ENCODE measurements around the gene RACGAP1.
"Not testable (repeated sequence)": the region's sequence is repeated elsewhere in the genome, so short reads cannot be mapped to it uniquely, and the experiment has no call there.

The RACGAP1 gene

GRCh38 chr12:49990273-49990672 is 35.0 kb downstream of the RACGAP1 start:
- Histone ChIP-seq H3K9ac (ENCODE audit: low read length) (no peak overlapping the region), H2AFZ (ENCODE audit: insufficient read depth, low read length, poor library complexity) (no peak overlapping the region), H3K79me2 (ENCODE audit: control insufficient read depth, insufficient read depth, low read length, poor library complexity) (no peaks in the 10 kb centered on the region), H3K9me3 (ENCODE audit: insufficient read depth, low read depth, low read length) (no peaks in the 10 kb centered on the region), H3K36me3 (ENCODE audit: control insufficient read depth in 1 of 2, insufficient read depth in 2 of 2, low read length in 2 of 2) (peaks cover 11 to 33% of the 10 kb centered on the region in 2 experiments), H3K27me3 (ENCODE audit: insufficient read depth, low read length) (no peaks in the 10 kb centered on the region), H4K8ac (ENCODE audit: low read depth, low read length) (no peak overlapping the region), H3K18ac (ENCODE audit: low read length) (no peak overlapping the region), H4K91ac (ENCODE audit: low read depth, low read length) (no peak overlapping the region), H3K4ac (ENCODE audit: low read depth, low read length) (no peak overlapping the region), H2BK120ac (ENCODE audit: insufficient read depth, low read length, poor library complexity) (no peak overlapping the region), H3K79me1 (ENCODE audit: low read length) (no peaks in the 10 kb centered on the region), H3K23ac (ENCODE audit: low read length) (no peak overlapping the region), H2AK5ac (ENCODE audit: low read length) (no peak overlapping the region), H3K4me2 (ENCODE audit: low read length) (no peak overlapping the region), H3K14ac (ENCODE audit: low read length) (no peak overlapping the region), H3K4me1 (ENCODE audit: control insufficient read depth in 1 of 2, insufficient read depth in 2 of 2, low read length in 2 of 2) (no peaks in the 10 kb centered on the region), H2BK5ac (ENCODE audit: low read depth, low read length, poor library complexity) (no peak overlapping the region), H4K12ac (ENCODE audit: low read depth, low read length) (no peak overlapping the region), H3K27ac (ENCODE audit: low read depth, low read length) (no peak overlapping the region), H3K4me3 (ENCODE audit: low read depth, low read length) (no peak overlapping the region), H2BK12ac (ENCODE audit: low read length) (no peak overlapping the region)
- no CpG with 5 or more reads among the region's 4 CpGs for WGBS (ENCODE audit: extremely low coverage, insufficient coverage, insufficient read length)
- peak in 1 of 2 donors; percentile 18 for DNase-seq

GRCh38 chr12:49989400-49989799 is 35.9 kb downstream of the RACGAP1 start:
- not testable (repeated sequence) for H4K91ac ChIP-seq (ENCODE audit: low read depth, low read length); H2BK120ac ChIP-seq (ENCODE audit: insufficient read depth, low read length, poor library complexity); H3K9ac ChIP-seq (ENCODE audit: low read length); H3K4me3 ChIP-seq (ENCODE audit: low read depth, low read length); H3K79me1 ChIP-seq (ENCODE audit: low read length); H2AFZ ChIP-seq (ENCODE audit: insufficient read depth, low read length, poor library complexity); H2AK5ac ChIP-seq (ENCODE audit: low read length); H3K18ac ChIP-seq (ENCODE audit: low read length); H3K27me3 ChIP-seq (ENCODE audit: insufficient read depth, low read length); H2BK12ac ChIP-seq (ENCODE audit: low read length); H3K79me2 ChIP-seq (ENCODE audit: control insufficient read depth, insufficient read depth, low read length, poor library complexity); H3K9me3 ChIP-seq (ENCODE audit: insufficient read depth, low read depth, low read length); H3K14ac ChIP-seq (ENCODE audit: low read length); H4K12ac ChIP-seq (ENCODE audit: low read depth, low read length); H4K8ac ChIP-seq (ENCODE audit: low read depth, low read length); H2BK5ac ChIP-seq (ENCODE audit: low read depth, low read length, poor library complexity); H3K4me1 ChIP-seq (ENCODE audit: control insufficient read depth in 1 of 2, insufficient read depth in 2 of 2, low read length in 2 of 2); H3K27ac ChIP-seq (ENCODE audit: low read depth, low read length); H3K4me2 ChIP-seq (ENCODE audit: low read length); H3K23ac ChIP-seq (ENCODE audit: low read length); H3K4ac ChIP-seq (ENCODE audit: low read depth, low read length); DNase-seq
- no CpG with 5 or more reads among the region's 2 CpGs for WGBS (ENCODE audit: extremely low coverage, insufficient coverage, insufficient read length)
- H3K36me3 ChIP-seq (ENCODE audit: control insufficient read depth in 1 of 2, insufficient read depth in 2 of 2, low read length in 2 of 2), result peaks cover 11 to 34% of the 10 kb centered on the region in 2 experiments

- Histone ChIP-seq H4K8ac (ENCODE audit: low read depth, low read length) (no peak overlapping the region), H3K4me1 (ENCODE audit: control insufficient read depth in 1 of 2, insufficient read depth in 2 of 2, low read length in 2 of 2) (no peaks in the 10 kb centered on the region), H3K4me2 (ENCODE audit: low read length) (no peak overlapping the region), H3K4me3 (ENCODE audit: low read depth, low read length) (no peak overlapping the region), H3K23ac (ENCODE audit: low read length) (no peak overlapping the region), H3K14ac (ENCODE audit: low read length) (no peak overlapping the region), H3K9ac (ENCODE audit: low read length) (no peak overlapping the region), H3K27ac (ENCODE audit: low read depth, low read length) (no peak overlapping the region), H4K91ac (ENCODE audit: low read depth, low read length) (no peak overlapping the region), H3K9me3 (ENCODE audit: insufficient read depth, low read depth, low read length) (no peaks in the 10 kb centered on the region), H2BK5ac (ENCODE audit: low read depth, low read length, poor library complexity) (no peak overlapping the region), H2AFZ (ENCODE audit: insufficient read depth, low read length, poor library complexity) (no peak overlapping the region), H3K4ac (ENCODE audit: low read depth, low read length) (no peak overlapping the region), H4K12ac (ENCODE audit: low read depth, low read length) (no peak overlapping the region), H3K18ac (ENCODE audit: low read length) (no peak overlapping the region), H2BK120ac (ENCODE audit: insufficient read depth, low read length, poor library complexity) (no peak overlapping the region), H2BK12ac (ENCODE audit: low read length) (no peak overlapping the region), H2AK5ac (ENCODE audit: low read length) (no peak overlapping the region), H3K79me1 (ENCODE audit: low read length) (no peaks in the 10 kb centered on the region), H3K79me2 (ENCODE audit: control insufficient read depth, insufficient read depth, low read length, poor library complexity) (no peaks in the 10 kb centered on the region), H3K36me3 (ENCODE audit: control insufficient read depth in 1 of 2, insufficient read depth in 2 of 2, low read length in 2 of 2) (peaks cover 8 to 24% of the 10 kb centered on the region in 2 experiments), H3K27me3 (ENCODE audit: insufficient read depth, low read length) (no peaks in the 10 kb centered on the region)
- DNase-seq, result no peak
- WGBS (ENCODE audit: extremely low coverage, insufficient coverage, insufficient read length), result no CpG with 5 or more reads among the region's 4 CpGs
Measured at GRCh38 chr12:49987625-49988303, 37.5 kb downstream of the RACGAP1 start.

- H4K8ac ChIP-seq (ENCODE audit: low read depth, low read length); H3K27ac ChIP-seq (ENCODE audit: low read depth, low read length); H3K9me3 ChIP-seq (ENCODE audit: insufficient read depth, low read depth, low read length); H3K4me3 ChIP-seq (ENCODE audit: low read depth, low read length); H3K23ac ChIP-seq (ENCODE audit: low read length); H4K91ac ChIP-seq (ENCODE audit: low read depth, low read length); H3K4ac ChIP-seq (ENCODE audit: low read depth, low read length); H3K27me3 ChIP-seq (ENCODE audit: insufficient read depth, low read length); H3K18ac ChIP-seq (ENCODE audit: low read length); H3K79me2 ChIP-seq (ENCODE audit: control insufficient read depth, insufficient read depth, low read length, poor library complexity); H2AFZ ChIP-seq (ENCODE audit: insufficient read depth, low read length, poor library complexity); H3K4me2 ChIP-seq (ENCODE audit: low read length); H4K12ac ChIP-seq (ENCODE audit: low read depth, low read length); H3K9ac ChIP-seq (ENCODE audit: low read length); H2AK5ac ChIP-seq (ENCODE audit: low read length); H2BK12ac ChIP-seq (ENCODE audit: low read length); H3K79me1 ChIP-seq (ENCODE audit: low read length); DNase-seq; H3K4me1 ChIP-seq (ENCODE audit: control insufficient read depth in 1 of 2, insufficient read depth in 2 of 2, low read length in 2 of 2); H3K14ac ChIP-seq (ENCODE audit: low read length); H2BK120ac ChIP-seq (ENCODE audit: insufficient read depth, low read length, poor library complexity); H2BK5ac ChIP-seq (ENCODE audit: low read depth, low read length, poor library complexity): not testable (repeated sequence)
- no CpG with 5 or more reads among the region's 3 CpGs for WGBS (ENCODE audit: extremely low coverage, insufficient coverage, insufficient read length)
- peaks cover 4 to 17% of the 10 kb centered on the region in 2 experiments for H3K36me3 ChIP-seq (ENCODE audit: control insufficient read depth in 1 of 2, insufficient read depth in 2 of 2, low read length in 2 of 2)
Measured at GRCh38 chr12:49986476-49986875, 38.8 kb downstream of the RACGAP1 start.

Data from trophoblast cell (in vitro differentiated cells and primary cell).